ENCODE data around the gene FCRL5. TPM values are rescaled to one million over a fixed set of nuclear protein-coding genes. Genes with fewer than 3 reads are reported as not detected.
A peak's percentile ranks its signal among the peaks of the same experiment; 100 is the strongest.

FCRL5 gene
- total and polyA plus RNA-seq, 9 of the 15 experiments (the other 6 are each of a cell fraction or from before 2014, with no cell fraction given): not detected

- H3K4me1 ChIP-seq (replicated peaks in 1 of 2; ENCODE audit: control insufficient read depth in 2 of 2, insufficient read depth in 2 of 2, low read length in 2 of 2): peaks cover 0 to 4% of the 10 kb centered on the region in 2 experiments; a peak in 3 of 5 replicates
- intact Hi-C loops (cut with micrococcal nuclease) (loop anchor here (2.0 to 10.0 kb wide), 3 partner anchors 303 to 401 kb away; partner anchors contain the start of gene ETV3L), in situ Hi-C loops (cut with MboI) (loop anchor here (10.0 kb wide), 2 partner anchors 331 to 401 kb away; partner anchors contain the start of gene ETV3L)
- H4K20me1 ChIP-seq (replicated peaks; ENCODE audit: control insufficient read depth, insufficient read depth, low read length): no peaks in the 10 kb centered on the region
- H3K4me3 ChIP-seq: no peak overlapping the region
- no peaks in the 10 kb centered on the region for H3K36me3 ChIP-seq (ENCODE audit: control insufficient read depth, insufficient read depth, low read length)
- H3K9me1 ChIP-seq (ENCODE audit: control insufficient read depth, insufficient read depth, low read length): no peaks in the 10 kb centered on the region
- ChIA-PET POLR2A (no interaction called here), CTCF (ENCODE audit: low intra/inter-chr PET ratio) (interaction anchor here (0.7 to 1.8 kb wide), 4 partner anchors 9 to 1411 kb away, joined by 3 to 9 read pairs (median 4); no protein-coding TSS in a partner anchor)
- no peak overlapping the region for H3K4me2 ChIP-seq (ENCODE audit: insufficient read depth, low read length)
- DNase-seq (ENCODE audit: extremely low read depth in 1 of 4, low spot score in 3 of 4) (peak; percentile 49 to 74 (median 56)), FAIRE-seq (peak; percentile 99), ATAC-seq (peak; percentile 92)
- no peak overlapping the region for H3K27ac ChIP-seq (ENCODE audit: extremely low read depth, low read depth, low read length)
- BruUV-seq (replicated peaks): no TSS peak
- no peaks in the 10 kb centered on the region for H3K79me2 ChIP-seq (ENCODE audit: control insufficient read depth, insufficient read depth, low read length)
- no peak overlapping the region for H3K9ac ChIP-seq (ENCODE audit: insufficient read depth in 1 of 2, low read depth in 2 of 2, low read length in 2 of 2)
- H3K27me3 ChIP-seq (ENCODE audit: control insufficient read depth in 2 of 2, insufficient read depth in 2 of 2, low read length in 2 of 2): peaks cover 0 to 13% of the 10 kb centered on the region in 2 experiments; a peak in 2 of 5 replicates
- no peaks in the 10 kb centered on the region for H3K9me3 ChIP-seq (replicated peaks; ENCODE audit: control insufficient read depth, insufficient read depth, low read depth, low read length)
- H2AFZ ChIP-seq (ENCODE audit: low read depth, low read length): peak overlapping the region; percentile 76
- 1% methylated on average over 5 of the region's 5 CpGs for WGBS (ENCODE audit: insufficient coverage, low coverage, missing lambda C conversion rate)
- no peak for TF ChIP-seq CBFA2T2 (conservative IDR thresholded peaks at IDR 0.05)
- TF ChIP-seq TAL1 (IDR thresholded peaks at IDR 0.05): peak; percentile 47
- peak; percentile 69; the same call in 1 of the 2 replicates for TF ChIP-seq REST (IDR thresholded peaks at IDR 0.05; ENCODE audit: borderline replicate concordance)
- TF ChIP-seq REST (CRISPR knock-in tag; IDR thresholded peaks at IDR 0.05; ENCODE audit: low read depth): no peak
- peak; percentile 42; the same call in 1 of the 2 replicates for TF ChIP-seq ATF7 (IDR thresholded peaks at IDR 0.05)
- peak; percentile 57; the same call in 1 of the 2 replicates for TF ChIP-seq CC2D1A (IDR thresholded peaks at IDR 0.05)
- TF ChIP-seq BRD9 (IDR thresholded peaks at IDR 0.05; ENCODE audit: low read depth, partially characterized antibody): no peak
- no peak for TF ChIP-seq ATF1 (CRISPR knock-in tag; IDR thresholded peaks at IDR 0.05)
- 0 out of 2 replicates have a peak, but pooled peaks have one; percentile 11 for TF ChIP-seq ATF1 (tag; IDR thresholded peaks at IDR 0.05)
- peak; percentile 47; the same call in 1 of the 2 replicates for TF ChIP-seq FOXM1 (IDR thresholded peaks at IDR 0.05; ENCODE audit: low read depth)
- no peak for TF ChIP-seq FOXM1 (CRISPR knock-in tag; IDR thresholded peaks at IDR 0.05; ENCODE audit: low read depth)
- TF ChIP-seq RAD21 (CRISPR knock-in tag; conservative IDR thresholded peaks at IDR 0.05 in 1 of 2, IDR thresholded peaks at IDR 0.05 in 1 of 2): peak; percentile 83 to 85
- TF ChIP-seq CREM (IDR thresholded peaks at IDR 0.05; ENCODE audit: low read depth): 0 out of 2 replicates have a peak, but pooled peaks have one; percentile 37
- peak; percentile 80 for TF ChIP-seq SMC3 (conservative IDR thresholded peaks at IDR 0.05; ENCODE audit: insufficient read depth, low read depth, low read length)
- peak; percentile 35 for TF ChIP-seq ARID1B (IDR thresholded peaks at IDR 0.05)
- no peak for TF ChIP-seq TRIM28 (IDR thresholded peaks at IDR 0.05)
- peak; percentile 78 for TF ChIP-seq MEIS2 (IDR thresholded peaks at IDR 0.05; ENCODE audit: partially characterized antibody)
- no peak for TF ChIP-seq CCAR2 (IDR thresholded peaks at IDR 0.05; ENCODE audit: low read depth, low read length)
Observed at GRCh38 chr1:157496121-157496526, 56.2 kb downstream of the FCRL5 start.

All from K562 (cell line).